ENCODE results near the gene APOBEC3F. TPM values are rescaled to one million over a fixed set of nuclear protein-coding genes. Genes with fewer than 3 reads are reported as not detected.
"Not testable (repeated sequence)": the region's sequence is repeated elsewhere in the genome, so short reads cannot be mapped to it uniquely, and the experiment has no call there.

APOBEC3F gene
- total RNA-seq, 4 donors from 2014 or later: 2.6 to 6.8 (median 4.8) TPM; not detected in 1

DNA sequence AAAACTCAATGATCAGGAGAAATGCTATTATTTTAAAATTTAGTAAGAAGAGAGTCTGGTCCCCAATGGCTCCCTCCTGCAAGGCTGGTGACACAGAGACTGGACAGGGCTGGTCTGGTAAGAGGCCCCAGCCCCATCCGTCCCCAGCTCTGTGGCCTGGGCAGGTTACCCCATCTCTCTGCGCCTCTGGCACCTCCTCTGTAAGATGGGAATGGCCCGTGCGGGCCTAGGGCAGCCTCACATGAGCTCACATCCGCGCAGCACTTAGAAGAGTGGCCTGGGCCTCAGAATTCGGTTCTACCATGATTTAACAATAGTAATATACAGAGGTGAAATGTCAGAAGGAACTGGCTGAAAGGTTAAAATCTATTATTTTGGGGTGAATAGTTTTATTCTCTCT lies 1.2 kb downstream of the APOBEC3F start:
- TF ChIP-seq POLR2A (IDR thresholded peaks at IDR 0.05) (no peak), POLR2AphosphoS5 (IDR thresholded peaks at IDR 0.05) (no peak), EP300 (IDR thresholded peaks at IDR 0.05; ENCODE audit: low read depth) (no peak)
- TF ChIP-seq, protein P1, sequence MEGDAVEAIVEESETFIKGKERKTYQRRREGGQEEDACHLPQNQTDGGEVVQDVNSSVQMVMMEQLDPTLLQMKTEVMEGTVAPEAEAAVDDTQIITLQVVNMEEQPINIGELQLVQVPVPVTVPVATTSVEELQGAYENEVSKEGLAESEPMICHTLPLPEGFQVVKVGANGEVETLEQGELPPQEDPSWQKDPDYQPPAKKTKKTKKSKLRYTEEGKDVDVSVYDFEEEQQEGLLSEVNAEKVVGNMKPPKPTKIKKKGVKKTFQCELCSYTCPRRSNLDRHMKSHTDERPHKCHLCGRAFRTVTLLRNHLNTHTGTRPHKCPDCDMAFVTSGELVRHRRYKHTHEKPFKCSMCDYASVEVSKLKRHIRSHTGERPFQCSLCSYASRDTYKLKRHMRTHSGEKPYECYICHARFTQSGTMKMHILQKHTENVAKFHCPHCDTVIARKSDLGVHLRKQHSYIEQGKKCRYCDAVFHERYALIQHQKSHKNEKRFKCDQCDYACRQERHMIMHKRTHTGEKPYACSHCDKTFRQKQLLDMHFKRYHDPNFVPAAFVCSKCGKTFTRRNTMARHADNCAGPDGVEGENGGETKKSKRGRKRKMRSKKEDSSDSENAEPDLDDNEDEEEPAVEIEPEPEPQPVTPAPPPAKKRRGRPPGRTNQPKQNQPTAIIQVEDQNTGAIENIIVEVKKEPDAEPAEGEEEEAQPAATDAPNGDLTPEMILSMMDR (IDR thresholded peaks at IDR 0.05): no peak
- in situ Hi-C loops (cut with MboI; ENCODE audit: low pct_ligation_motif_present in 1 of 4, low pct_unique_long_range_greater_than_20kb in 1 of 4, low sequenced_read_pairs in 3 of 4): no loop called here
- H3K27ac ChIP-seq: peak overlapping the region in 1 of 4 donors; percentile 96

DNA sequence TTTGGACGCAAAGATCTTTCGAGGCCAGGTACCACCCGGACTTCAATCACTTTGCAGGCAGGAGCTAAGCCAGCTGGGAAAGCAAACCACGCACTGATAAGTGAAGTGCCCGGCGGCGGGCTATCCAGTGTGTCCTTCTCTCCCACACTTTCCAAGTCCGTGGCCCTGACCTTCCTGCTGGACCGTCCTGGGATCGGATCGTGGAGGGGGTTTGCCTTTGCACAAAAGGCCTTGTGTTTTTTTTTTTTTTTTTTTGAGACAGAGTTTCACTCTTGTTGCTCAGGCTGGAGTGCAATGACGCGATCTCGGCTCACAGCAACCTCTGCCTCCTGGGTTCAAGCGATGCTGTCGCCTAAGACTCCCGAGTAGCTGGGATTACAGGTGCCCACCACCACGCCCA lies 2.4 kb downstream of the APOBEC3F start:
- H3K27ac ChIP-seq; in situ Hi-C loops (cut with MboI; ENCODE audit: low pct_ligation_motif_present in 1 of 4, low pct_unique_long_range_greater_than_20kb in 1 of 4, low sequenced_read_pairs in 3 of 4); H3K9me3 ChIP-seq; H3K27me3 ChIP-seq; DNase-seq; H3K36me3 ChIP-seq; H3K4me3 ChIP-seq; intact Hi-C loops (cut with DNase I; ENCODE audit: low total_unique reads): not testable (repeated sequence)
- WGBS, 2 donors (ENCODE audit: low coverage in 1 of 2): 92 to 97% methylated on average over 5 to 18 of the region's 18 CpGs
- H3K4me1 ChIP-seq: peaks cover 7 to 15% (median 9%) of the 10 kb centered on the region in 4 donors

More for the DNA sequence above, 1.2 kb downstream of the APOBEC3F start:
- Histone ChIP-seq H3K4me3 (no peak overlapping the region), H3K4me1 (peaks cover 7 to 15% (median 9%) of the 10 kb centered on the region in 4 donors), H3K9me3 (no peaks in the 10 kb centered on the region), H3K27me3 (no peaks in the 10 kb centered on the region), H3K36me3 (no peaks in the 10 kb centered on the region)
- DNase-seq: no peak
- intact Hi-C loops (cut with DNase I; ENCODE audit: low total_unique reads): no loop called here
- WGBS, 2 donors (ENCODE audit: low coverage in 1 of 2): 95 to 100% methylated on average over 3 to 7 of the region's 7 CpGs

DNA sequence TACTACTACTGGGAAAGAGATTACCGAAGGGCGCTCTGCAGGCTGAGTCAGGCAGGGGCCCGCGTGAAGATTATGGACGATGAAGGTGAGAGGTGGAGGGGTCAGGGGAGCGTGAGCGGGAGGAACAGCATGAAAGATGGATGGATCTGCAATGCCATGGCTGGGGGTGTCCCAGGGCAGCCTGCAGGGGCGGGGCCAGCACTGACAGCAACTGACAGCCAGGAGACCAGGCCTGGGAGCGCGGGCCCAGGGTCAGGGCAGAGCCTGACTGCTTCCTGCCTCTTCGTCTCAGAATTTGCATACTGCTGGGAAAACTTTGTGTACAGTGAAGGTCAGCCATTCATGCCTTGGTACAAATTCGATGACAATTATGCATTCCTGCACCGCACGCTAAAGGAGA lies 4.5 kb downstream of the APOBEC3F start:
- H3K27me3 ChIP-seq; H3K36me3 ChIP-seq; H3K9me3 ChIP-seq; DNase-seq; H3K4me3 ChIP-seq; in situ Hi-C loops (cut with MboI; ENCODE audit: low pct_ligation_motif_present in 1 of 4, low pct_unique_long_range_greater_than_20kb in 1 of 4, low sequenced_read_pairs in 3 of 4); intact Hi-C loops (cut with DNase I; ENCODE audit: low total_unique reads); H3K27ac ChIP-seq: not testable (repeated sequence)
- H3K4me1 ChIP-seq: peaks cover 7 to 12% (median 8%) of the 10 kb centered on the region in 4 donors
- WGBS, 2 donors (ENCODE audit: low coverage in 1 of 2): 89% methylated on average over 14 of the region's 14 CpGs; no CpG with 5 or more reads in 1 of the 2 donors

DNA sequence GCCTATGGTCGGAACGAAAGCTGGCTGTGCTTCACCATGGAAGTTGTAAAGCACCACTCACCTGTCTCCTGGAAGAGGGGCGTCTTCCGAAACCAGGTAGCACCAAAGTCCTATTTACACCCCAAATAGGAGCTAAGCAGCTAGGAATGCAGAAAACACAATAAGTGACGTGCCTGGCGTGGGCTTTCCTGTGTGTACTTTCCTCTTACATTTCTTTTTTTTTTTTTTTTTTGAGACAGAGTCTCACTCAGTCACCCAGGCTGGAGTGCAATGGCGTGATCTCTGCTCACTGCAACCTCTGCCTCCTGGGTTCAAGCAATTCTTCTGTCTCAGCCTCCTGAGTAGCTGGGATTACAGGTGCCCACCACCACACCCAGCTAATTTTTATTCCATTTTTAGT lies 8.8 kb downstream of the APOBEC3F start:
- DNase-seq; H3K36me3 ChIP-seq; H3K27me3 ChIP-seq; in situ Hi-C loops (cut with MboI; ENCODE audit: low pct_ligation_motif_present in 1 of 4, low pct_unique_long_range_greater_than_20kb in 1 of 4, low sequenced_read_pairs in 3 of 4); H3K27ac ChIP-seq; H3K4me1 ChIP-seq; intact Hi-C loops (cut with DNase I; ENCODE audit: low total_unique reads); H3K4me3 ChIP-seq; H3K9me3 ChIP-seq: not testable (repeated sequence)
- 66 to 86% methylated on average over 4 to 7 of the region's 7 CpGs for WGBS, 2 donors (ENCODE audit: low coverage in 1 of 2)

DNA sequence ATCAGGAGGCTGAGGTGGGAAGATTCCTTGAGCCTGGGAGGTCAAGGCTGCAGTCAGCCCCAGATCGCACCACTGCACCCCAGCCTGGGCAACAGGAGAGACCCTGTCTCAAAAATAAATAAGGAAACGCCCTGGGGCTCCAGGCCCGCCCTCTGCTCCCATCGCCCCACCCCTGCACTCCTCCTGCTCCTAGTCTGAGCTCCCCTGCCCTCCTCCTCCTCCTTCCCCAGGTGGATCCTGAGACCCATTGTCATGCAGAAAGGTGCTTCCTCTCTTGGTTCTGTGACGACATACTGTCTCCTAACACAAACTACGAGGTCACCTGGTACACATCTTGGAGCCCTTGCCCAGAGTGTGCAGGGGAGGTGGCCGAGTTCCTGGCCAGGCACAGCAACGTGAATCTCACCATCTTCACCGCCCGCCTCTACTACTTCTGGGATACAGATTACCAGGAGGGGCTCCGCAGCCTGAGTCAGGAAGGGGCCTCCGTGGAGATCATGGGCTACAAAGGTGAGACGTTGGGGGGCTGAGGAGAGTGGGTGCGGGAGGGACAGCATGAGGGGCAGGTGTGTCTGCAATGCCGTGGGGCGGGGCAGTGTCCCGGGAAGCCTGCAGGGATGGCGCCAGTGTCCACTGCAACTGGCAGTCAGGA lies 11.3 kb downstream of the APOBEC3F start:
- in situ Hi-C loops (cut with MboI; ENCODE audit: low pct_ligation_motif_present in 1 of 4, low pct_unique_long_range_greater_than_20kb in 1 of 4, low sequenced_read_pairs in 3 of 4); H3K27me3 ChIP-seq; H3K4me1 ChIP-seq; H3K36me3 ChIP-seq; intact Hi-C loops (cut with DNase I; ENCODE audit: low total_unique reads); H3K27ac ChIP-seq; DNase-seq; H3K9me3 ChIP-seq; H3K4me3 ChIP-seq: not testable (repeated sequence)
- 65% methylated on average over 18 of the region's 18 CpGs; no CpG with 5 or more reads in 1 of the 2 donors for WGBS, 2 donors (ENCODE audit: low coverage in 1 of 2)

DNA sequence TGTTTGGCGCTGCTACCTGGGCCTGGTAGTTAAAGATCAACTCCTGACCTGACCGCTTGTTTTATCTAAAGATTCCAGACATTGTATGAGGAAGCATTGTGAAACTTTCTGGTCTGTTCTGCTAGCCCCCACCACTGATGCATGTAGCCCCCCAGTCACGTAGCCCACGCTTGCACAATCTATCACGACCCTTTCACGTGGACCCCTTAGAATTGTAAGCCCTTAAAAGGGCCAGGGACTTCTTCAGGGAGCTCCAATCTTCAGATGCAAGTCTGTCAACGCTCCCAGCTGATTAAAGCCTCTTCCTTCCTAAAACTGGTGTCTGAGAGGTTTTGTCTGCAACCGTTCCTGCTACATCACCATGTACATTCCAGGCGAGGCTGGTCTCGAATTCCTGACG lies 15.0 kb downstream of the APOBEC3F start:
- no peaks in the 10 kb centered on the region for H3K4me1 ChIP-seq
- intact Hi-C loops (cut with DNase I; ENCODE audit: low total_unique reads) (no loop called here), in situ Hi-C loops (cut with MboI; ENCODE audit: low pct_ligation_motif_present in 1 of 4, low pct_unique_long_range_greater_than_20kb in 1 of 4, low sequenced_read_pairs in 3 of 4) (no loop called here)
- TF ChIP-seq POLR2AphosphoS5 (IDR thresholded peaks at IDR 0.05) (no peak), EP300 (IDR thresholded peaks at IDR 0.05; ENCODE audit: low read depth) (no peak), POLR2A (IDR thresholded peaks at IDR 0.05) (no peak)
- TF ChIP-seq, protein P1 (IDR thresholded peaks at IDR 0.05): no peak
- no peak for DNase-seq
- no peaks in the 10 kb centered on the region for H3K27me3 ChIP-seq
- H3K9me3 ChIP-seq: no peaks in the 10 kb centered on the region
- H3K27ac ChIP-seq: no peak overlapping the region
- H3K36me3 ChIP-seq: no peaks in the 10 kb centered on the region
- no peak overlapping the region for H3K4me3 ChIP-seq
- 67 to 91% methylated on average over 2 to 11 of the region's 11 CpGs for WGBS, 2 donors (ENCODE audit: low coverage in 1 of 2)

DNA sequence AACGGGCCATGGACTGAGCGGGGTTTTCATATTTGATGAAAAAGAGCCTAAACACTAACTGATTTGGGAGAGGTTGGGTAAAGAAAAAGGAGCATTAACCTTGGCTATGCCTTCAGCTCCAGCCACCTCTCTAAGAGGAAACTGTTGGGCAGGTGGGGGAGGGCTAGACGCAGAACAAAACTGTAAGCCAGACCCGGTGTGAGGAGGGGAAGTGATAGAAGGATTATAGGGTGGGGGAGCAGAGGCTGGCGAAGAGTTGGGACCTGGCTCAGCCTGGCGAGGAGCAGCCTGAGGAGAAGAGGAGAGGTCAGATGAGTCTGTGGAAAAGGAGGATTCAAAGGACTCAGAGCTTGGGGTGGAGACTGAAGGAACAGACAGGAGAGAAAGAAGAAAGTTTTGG lies 20.6 kb downstream of the APOBEC3F start:
- H3K4me1 ChIP-seq; H3K9me3 ChIP-seq; intact Hi-C loops (cut with DNase I; ENCODE audit: low total_unique reads); DNase-seq; H3K27me3 ChIP-seq; H3K36me3 ChIP-seq; H3K27ac ChIP-seq; H3K4me3 ChIP-seq; in situ Hi-C loops (cut with MboI; ENCODE audit: low pct_ligation_motif_present in 1 of 4, low pct_unique_long_range_greater_than_20kb in 1 of 4, low sequenced_read_pairs in 3 of 4): not testable (repeated sequence)
- 47 to 68% methylated on average over 4 to 6 of the region's 6 CpGs for WGBS, 2 donors (ENCODE audit: low coverage in 1 of 2)

DNA sequence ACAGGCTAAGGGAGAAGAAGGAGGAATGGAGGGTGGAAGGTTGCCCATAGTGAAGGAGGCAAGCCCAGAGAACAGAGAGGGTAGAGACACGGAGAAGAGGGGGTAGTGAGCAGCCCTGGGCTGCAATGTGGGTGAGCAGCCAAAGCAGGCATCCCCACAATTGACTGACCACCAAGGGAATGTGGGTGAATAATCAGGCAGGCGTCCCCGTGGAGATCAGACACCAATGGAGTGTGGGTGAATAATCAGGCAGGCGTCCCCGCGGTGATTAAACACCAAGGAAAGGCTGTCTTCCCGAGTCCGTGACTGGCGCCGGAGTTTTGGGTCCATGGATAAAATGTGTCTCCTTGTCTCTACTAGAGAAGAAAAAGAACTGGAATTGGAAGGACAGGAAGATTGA lies 21.3 kb downstream of the APOBEC3F start:
- DNase-seq; H3K4me3 ChIP-seq; H3K27me3 ChIP-seq; H3K4me1 ChIP-seq; intact Hi-C loops (cut with DNase I; ENCODE audit: low total_unique reads); H3K9me3 ChIP-seq; H3K36me3 ChIP-seq; in situ Hi-C loops (cut with MboI; ENCODE audit: low pct_ligation_motif_present in 1 of 4, low pct_unique_long_range_greater_than_20kb in 1 of 4, low sequenced_read_pairs in 3 of 4); H3K27ac ChIP-seq: not testable (repeated sequence)
- WGBS, 2 donors (ENCODE audit: low coverage in 1 of 2): 86 to 88% methylated on average over 10 of the region's 10 CpGs

DNA sequence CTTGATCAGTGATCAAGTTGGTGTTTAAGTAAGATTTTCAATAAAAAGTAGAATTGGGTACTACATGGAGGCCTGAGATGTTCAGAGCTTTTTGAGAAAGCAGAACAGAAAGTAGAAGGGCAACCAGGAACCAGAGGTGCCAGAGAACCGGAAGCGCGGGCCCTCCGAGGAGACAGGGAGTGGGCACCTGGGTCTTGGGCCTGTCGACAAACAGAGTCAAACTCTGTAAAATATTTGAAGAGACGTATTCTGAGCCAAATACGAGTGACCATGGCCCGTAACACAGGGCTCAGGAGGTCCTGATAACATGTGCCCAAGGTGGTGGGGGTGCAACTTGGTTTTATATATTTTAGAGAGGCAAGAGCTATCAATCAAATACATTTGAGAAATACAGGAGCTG lies 23.2 kb downstream of the APOBEC3F start:
- H3K9me3 ChIP-seq; DNase-seq; H3K27me3 ChIP-seq; in situ Hi-C loops (cut with MboI; ENCODE audit: low pct_ligation_motif_present in 1 of 4, low pct_unique_long_range_greater_than_20kb in 1 of 4, low sequenced_read_pairs in 3 of 4); intact Hi-C loops (cut with DNase I; ENCODE audit: low total_unique reads); H3K36me3 ChIP-seq; H3K4me1 ChIP-seq; H3K4me3 ChIP-seq: not testable (repeated sequence)
- WGBS, 2 donors (ENCODE audit: low coverage in 1 of 2): 83% methylated on average over 8 of the region's 8 CpGs; no CpG with 5 or more reads in 1 of the 2 donors
- H3K27ac ChIP-seq: peak overlapping the region in 1 of 4 donors; percentile 28
